Right forelimb (tissue), 1 donor: Measurements from ENCODE around the gene SARS2.

Experiments
- DNase-seq: peaks from one replicate; pipeline ENCODE4 v3.0.0-alpha.2; 2018

The SARS2 gene

GRCh38 chr19:38917516-38917915 is 13.0 kb downstream of the SARS2 start:
- DNase-seq = no peak

DNA sequence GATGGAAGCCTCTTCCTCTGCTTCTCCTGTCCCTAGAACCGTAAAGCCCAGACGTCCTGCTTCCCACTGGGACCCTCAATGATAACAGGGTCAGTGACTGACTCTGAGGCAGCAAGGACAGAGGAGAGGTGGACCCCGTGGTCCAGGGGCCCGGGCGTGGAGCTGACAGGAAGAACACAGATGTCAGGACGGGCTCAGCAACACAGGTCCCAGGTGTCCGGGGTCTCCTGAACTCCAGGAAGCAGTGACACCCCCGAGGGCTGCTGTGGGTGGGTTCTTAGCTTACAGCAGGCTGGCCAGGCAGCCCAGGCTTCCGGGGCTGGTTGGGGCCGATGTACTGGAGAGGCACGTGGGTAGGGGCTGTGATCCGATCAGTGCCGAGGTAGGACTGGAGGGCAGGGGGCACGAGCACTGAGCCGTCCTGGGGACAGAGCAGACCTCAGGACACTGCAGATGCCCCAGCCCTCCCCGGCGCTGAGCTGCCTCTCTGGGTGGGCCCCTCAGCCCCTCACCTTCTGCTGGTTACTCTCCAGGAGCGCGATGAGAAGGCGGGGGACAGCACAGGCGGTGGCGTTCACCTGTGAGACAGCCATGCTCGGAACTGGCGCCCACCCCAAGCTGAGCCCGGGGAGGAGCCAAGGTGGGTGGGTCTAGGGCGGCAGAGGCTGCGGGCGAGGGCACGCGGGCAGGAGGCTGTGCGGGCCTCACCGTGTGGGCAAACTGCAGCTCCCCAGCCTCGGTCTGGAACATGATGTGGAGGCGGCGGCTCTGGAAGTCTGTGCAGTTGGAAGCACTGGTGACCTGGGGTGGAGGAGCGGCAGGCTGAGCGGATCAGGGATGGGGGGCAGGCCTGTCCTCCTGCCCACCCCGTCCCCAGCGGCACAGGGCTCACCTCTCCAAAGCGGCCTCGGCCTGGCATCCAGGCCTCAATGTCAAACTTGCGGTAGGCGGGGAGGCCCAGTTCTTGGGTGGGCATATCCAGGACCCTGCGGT is 14.9 kb downstream of the SARS2 start:
- no peak for DNase-seq

DNA sequence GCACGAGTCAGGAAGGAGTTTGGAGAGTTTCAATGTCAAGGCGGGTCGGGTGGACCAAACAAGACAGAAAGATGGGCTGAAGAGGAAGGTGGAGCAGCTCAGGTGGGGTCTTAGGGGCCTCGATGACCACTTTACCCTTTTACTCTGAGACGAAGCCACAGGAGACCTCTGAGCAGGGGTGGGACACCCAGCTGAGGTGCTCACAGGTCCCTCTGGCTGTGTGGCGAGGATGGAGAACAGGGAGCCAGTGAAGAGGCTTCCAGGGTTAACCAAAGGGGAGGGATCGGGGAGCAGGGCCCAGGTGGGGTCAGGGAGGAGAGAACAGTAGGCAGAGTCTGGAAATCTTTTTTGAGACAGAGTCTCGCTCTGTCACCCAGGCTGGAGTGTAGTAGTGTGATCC is 16.6 kb downstream of the SARS2 start:
- DNase-seq = no peak

GRCh38 chr19:38912600-38913514 is 17.7 kb downstream of the SARS2 start:
- DNase-seq = no peak

GRCh38 chr19:38911388-38912001 is 19.1 kb downstream of the SARS2 start:
- DNase-seq = no peak

DNA sequence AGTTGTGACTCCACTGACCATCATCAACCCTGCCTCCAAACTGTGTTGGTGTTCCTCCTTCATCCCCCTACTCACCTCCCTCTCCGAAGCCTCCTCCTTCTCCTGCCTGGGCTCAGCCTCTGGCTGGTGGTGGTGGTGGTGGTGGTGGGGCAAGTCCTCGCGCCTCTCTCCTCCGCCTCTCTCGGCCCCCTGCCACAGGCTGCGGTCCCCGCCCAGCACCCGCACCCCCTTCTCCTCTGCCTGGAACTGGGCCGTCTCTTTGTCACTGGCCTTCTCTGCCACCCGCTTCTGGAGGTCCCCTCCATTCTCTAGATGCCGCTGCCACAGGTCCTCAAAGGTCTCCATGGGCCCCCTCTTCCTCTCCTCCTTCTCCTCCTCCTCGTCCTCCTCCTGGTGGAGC is 20.1 kb downstream of the SARS2 start:
- no peak for DNase-seq

DNA sequence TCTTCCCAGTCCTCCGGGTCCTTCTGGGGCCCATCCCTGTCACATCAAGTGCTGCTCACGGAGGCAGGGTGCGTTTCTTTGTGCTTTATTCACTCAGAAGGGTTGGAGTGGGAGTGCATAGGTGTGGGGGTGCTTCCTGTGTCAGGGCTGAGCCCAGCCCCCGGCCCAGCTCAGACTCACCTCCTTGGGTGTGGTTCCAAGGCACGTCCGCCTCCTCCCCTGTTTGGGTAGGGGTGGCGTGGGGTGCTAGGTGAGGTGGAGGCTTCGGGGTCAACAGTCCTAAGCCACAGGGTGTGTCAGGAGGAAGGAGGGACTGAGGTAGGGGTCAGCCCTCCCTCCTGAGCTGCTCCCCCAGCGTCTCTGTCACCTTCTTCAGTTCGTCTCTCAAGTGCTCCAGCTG is 21.7 kb downstream of the SARS2 start:
- DNase-seq = no peak

DNA sequence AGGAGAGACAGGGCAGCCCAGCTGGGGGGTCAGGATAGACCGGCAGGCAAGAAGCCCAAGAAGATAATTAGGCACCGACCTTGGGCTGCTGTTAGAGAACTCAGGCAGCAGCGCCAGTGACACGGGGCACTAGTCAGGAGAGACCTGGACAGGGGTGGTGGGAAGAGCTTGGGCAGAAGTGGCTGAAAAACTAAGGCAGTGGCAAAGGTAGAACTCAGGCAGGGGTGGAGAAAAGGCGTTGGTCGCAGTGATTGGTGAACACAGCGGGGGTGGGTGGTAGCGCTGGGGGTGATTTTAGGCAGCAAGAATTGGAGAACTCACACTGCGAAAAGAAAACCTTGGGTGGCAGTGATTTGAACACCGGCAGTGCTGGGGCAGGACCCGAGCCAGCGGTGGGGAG is 22.9 kb downstream of the SARS2 start:
- DNase-seq = no peak

- DNase-seq = no peak
Measured at GRCh38 chr19:38907227-38907626, 23.3 kb downstream of the SARS2 start.

GRCh38 chr19:38905620-38906019 is 24.9 kb downstream of the SARS2 start:
- DNase-seq = no peak

- DNase-seq = no peak
Measured at GRCh38 chr19:38904581-38905539, 25.7 kb downstream of the SARS2 start.

GRCh38 chr19:38901683-38902082 is 28.9 kb downstream of the SARS2 start:
- no peak for DNase-seq

DNA sequence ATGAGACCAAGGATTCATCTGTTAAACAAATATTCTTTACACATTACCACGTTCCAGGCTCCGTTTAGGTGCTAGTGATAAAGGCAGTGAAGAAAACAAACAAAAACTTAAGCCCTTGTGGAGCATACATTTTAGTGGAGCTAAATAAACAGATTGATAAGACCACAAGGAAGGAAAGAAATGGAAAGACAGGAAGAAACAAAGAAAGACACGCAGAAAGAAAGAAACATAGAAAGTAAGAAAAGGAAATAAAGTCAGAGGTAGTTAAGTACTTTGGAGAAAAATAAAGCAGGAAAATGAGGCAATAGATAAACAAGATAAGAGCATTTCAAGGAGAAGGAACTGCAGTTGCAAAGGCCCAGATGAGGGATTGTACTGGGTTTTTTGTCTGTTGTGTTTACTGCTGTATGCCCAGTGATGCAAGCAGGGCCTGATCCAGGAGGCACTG is 29.8 kb downstream of the SARS2 start:
- DNase-seq = no peak

DNA sequence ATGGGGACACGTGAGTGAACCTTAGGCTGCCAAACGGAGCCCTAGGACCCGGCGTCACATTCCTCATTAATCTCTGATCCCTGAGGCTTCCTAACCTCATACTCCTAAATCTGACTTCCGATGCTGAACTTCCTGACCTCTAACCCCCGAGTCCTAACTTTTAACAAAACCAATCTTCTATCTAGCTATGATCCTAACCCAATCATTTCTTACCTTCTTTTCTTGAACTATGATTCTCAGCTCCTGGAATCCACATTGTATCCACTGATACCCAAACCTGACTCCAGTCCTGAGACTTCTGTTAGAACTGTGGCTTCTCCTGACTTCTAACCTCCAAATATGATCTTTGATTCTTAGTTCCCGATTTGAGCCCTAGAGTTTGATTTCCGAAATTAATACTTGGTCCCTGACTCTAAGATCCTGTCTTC is 30.3 kb downstream of the SARS2 start:
- no peak for DNase-seq

DNA sequence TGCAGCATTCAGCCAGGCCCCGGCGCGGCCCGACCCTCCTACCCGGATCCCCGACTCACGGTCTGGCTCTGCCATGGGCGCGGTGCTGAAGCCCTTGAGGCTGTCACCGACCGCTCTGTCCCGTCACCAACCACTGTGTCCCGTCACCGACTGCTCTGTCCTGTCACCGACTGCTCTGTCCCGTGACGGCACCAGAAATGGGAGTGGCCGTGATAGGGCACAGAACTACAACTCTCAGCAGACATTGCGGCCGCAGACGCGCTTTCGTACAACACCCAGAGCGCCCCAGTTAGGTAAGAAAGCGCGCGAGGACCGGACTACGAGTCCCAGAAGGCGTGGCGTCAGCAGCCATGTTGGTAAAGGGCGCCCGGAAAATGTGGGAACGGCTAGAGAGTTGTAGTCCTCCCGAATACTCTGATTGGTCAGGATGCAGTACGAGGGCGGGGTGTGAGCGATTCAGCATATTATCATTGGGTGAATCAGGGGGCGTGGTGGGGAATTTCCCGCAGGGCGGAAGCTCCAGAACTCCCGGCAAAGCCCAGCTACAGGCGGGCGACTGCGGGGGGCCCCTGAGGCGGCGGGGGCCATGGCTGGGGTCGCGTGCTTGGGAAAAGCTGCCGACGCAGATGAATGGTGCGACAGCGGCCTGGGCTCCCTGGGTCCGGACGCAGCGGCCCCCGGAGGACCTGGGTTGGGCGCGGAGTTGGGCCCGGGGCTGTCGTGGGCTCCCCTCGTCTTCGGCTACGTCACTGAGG is 30.9 kb downstream of the SARS2 start, which contains the start of the genes NFKBIB and SIRT2:
NFKBIB (plus strand) TSS at position 523 of the 755 bp plus-strand sequence; CDS start at position 587, 64 bp downstream.
SIRT2 (minus strand) TSS at position 172 of the 755 bp plus-strand sequence; CDS start at position 75, 97 bp downstream.
- peak; percentile 99 for DNase-seq

GRCh38 chr19:38898788-38899446 is 31.6 kb downstream of the SARS2 start:
- DNase-seq = no peak

DNA sequence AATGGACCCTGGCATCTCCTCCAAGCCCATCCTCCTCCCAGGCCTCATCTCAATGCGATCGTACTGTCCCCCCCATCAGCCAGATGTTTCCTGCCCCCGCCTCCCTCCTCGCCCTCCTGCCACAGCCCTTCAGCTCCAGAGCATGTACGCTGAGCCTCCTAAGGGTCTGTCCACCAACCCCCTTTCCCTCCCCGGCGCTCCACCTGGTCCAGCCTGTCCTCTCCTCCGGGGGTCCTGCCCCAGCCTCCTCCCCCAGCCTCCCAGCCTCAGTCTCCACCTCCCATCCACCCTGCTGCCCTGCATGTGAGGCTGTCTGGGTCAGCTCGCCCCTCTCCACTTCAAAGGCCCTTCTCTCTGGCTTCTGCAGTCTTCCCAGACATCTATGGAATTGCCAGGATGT is 35.6 kb downstream of the SARS2 start:
- no peak for DNase-seq

GRCh38 chr19:38893341-38893771 is 37.2 kb downstream of the SARS2 start:
- DNase-seq = no peak

- DNase-seq = no peak
Measured at GRCh38 chr19:38892841-38893240, 37.7 kb downstream of the SARS2 start.

DNA sequence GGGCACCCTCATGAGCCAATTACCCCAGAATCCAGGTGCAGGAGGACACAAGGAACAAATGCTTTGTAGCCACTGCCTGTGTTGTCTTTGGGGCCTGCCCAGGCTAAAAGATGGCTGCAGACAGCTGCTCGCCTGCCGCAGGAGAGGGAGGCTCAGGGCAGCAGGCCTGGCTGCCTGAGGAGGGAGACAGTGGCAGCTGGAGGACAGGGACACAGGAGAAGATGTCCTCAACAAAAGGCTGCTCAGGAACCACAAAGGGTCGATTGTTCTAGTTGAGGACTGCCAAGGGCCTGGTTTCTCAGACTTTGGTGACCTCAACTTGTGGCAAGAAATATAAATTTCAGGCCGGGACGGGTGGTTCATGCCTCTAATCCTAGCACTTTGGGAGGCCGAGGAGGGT is 38.8 kb downstream of the SARS2 start:
- no peak for DNase-seq
